GM23248 (cell line): ENCODE measurements around the gene S1PR1. TPM values are rescaled to one million over a fixed set of nuclear protein-coding genes. Genes with fewer than 3 reads are reported as not detected.

Experiments used
- DNase-seq: peaks from one replicate; pipeline ENCODE4 v3.0.0-alpha.2; 2015
- H2AFZ ChIP-seq: fragments of 200-600 bp; sonication (generic); 2 replicates; pipeline ENCODE4 v1.6.1; 2016; ENCODE audit warnings: antibody characterized with exemption
- H3F3A ChIP-seq: fragments of 200-600 bp; sonication (generic); 2 replicates; pipeline ENCODE4 v1.6.1; 2016; ENCODE audit warnings: mild to moderate bottlenecking, antibody characterized with exemption, mixed run types; ENCODE audit not compliant: insufficient read depth
- H3K27ac ChIP-seq: fragments of 200-600 bp; sonication (generic); 2 replicates; pipeline ENCODE4 v1.5.1; 2016; ENCODE audit warnings: mild to moderate bottlenecking
- H3K27me3 ChIP-seq: fragments of 200-600 bp; sonication (generic); replicated peaks from 2 replicates; pipeline ENCODE4 v1.6.1; 2016; ENCODE audit warnings: mild to moderate bottlenecking; ENCODE audit not compliant: insufficient read depth
- H3K36me3 ChIP-seq: fragments of 200-600 bp; sonication (generic); 2 replicates; pipeline ENCODE4 v1.6.1; 2016; ENCODE audit warnings: low read depth, mild to moderate bottlenecking
- H3K4me1 ChIP-seq: fragments of 200-600 bp; sonication (generic); 2 replicates; pipeline ENCODE4 v1.6.1; 2016; ENCODE audit warnings: mild to moderate bottlenecking; ENCODE audit not compliant: insufficient read depth
- H3K4me2 ChIP-seq: fragments of 200-600 bp; sonication (generic); one replicate; pipeline ENCODE4 v1.6.1; 2016; ENCODE audit warnings: mild to moderate bottlenecking; ENCODE audit not compliant: unreplicated experiment
- H3K4me3 ChIP-seq: fragments of 200-600 bp; sonication (generic); 2 replicates; pipeline ENCODE4 v1.5.1; 2016; ENCODE audit warnings: mild to moderate bottlenecking
- H3K79me2 ChIP-seq: fragments of 200-600 bp; sonication (generic); 2 replicates; pipeline ENCODE4 v1.6.1; 2016; ENCODE audit warnings: mild to moderate bottlenecking; ENCODE audit not compliant: insufficient read depth
- H3K9ac ChIP-seq: fragments of 200-600 bp; sonication (generic); 2 replicates; pipeline ENCODE4 v1.6.1; 2016; ENCODE audit warnings: mild to moderate bottlenecking
- H3K9me2 ChIP-seq: fragments of 200-600 bp; sonication (generic); 2 replicates; pipeline ENCODE4 v1.6.1; 2016; ENCODE audit warnings: mixed run types, mild to moderate bottlenecking, moderate library complexity; ENCODE audit not compliant: insufficient read depth
- H3K9me3 ChIP-seq: fragments of 200-600 bp; sonication (generic); one replicate; pipeline ENCODE4 v1.6.1; 2017; ENCODE audit warnings: low read depth
- H4K20me1 ChIP-seq: fragments of 200-600 bp; sonication (generic); 2 replicates; pipeline ENCODE4 v1.6.0; 2016; ENCODE audit not compliant: insufficient read depth
- EZH2 ChIP-seq: fragments of 200-600 bp; sonication (generic); IDR thresholded peaks from 2 replicates; pipeline ENCODE4 v1.6.1; 2018; ENCODE audit warnings: antibody characterized with exemption, mild to moderate bottlenecking; ENCODE audit not compliant: insufficient read depth, poor library complexity, severe bottlenecking
- EZH2phosphoT487 ChIP-seq: fragments of 200-600 bp; sonication (generic); IDR thresholded peaks from 2 replicates; pipeline ENCODE4 v1.6.1; 2018; ENCODE audit warnings: antibody characterized with exemption, moderate library complexity, mild to moderate bottlenecking, low read depth; ENCODE audit not compliant: insufficient read depth
- WGBS, 2 experiments: methylation state at CpG; one replicate each; pipeline ENCODE4 v1.1.6; 2015 to 2017; ENCODE audit warnings: low lambda C conversion rate in 2 of 2, low coverage in 1 of 2; ENCODE audit errors: missing lambda C conversion rate in 2 of 2; 5-methylcytosine and 5-hydroxymethylcytosine counted together
- in situ Hi-C: fragments of 300-500 bp; cut with MboI; formaldehyde crosslinking; loops from 2 replicates; pipeline ENCODE4 v1.15.0; 2020
- polyA plus RNA-seq: library from polyadenylated mRNA; unstranded; fragments of >200 nt; fragmentation: Nextera tagmentation; extraction: Ambion mirVana; gene quantifications from 2 replicates; pipeline ENCODE4 v1.2.1, GENCODE V29; 2016
- total RNA-seq: library from RNA; depleted of rRNA; stranded (reverse); fragments of >200 nt; shearing (Covaris generic); gene quantifications from 2 replicates; pipeline ENCODE4 v1.2.3, GENCODE V29; 2014

S1PR1 gene
- total and polyA plus RNA-seq, 2 experiments from 2014 or later = 44.3 to 48.5 TPM

- no peak overlapping the region for H2AFZ ChIP-seq
- no peak for DNase-seq
- H3K9me2 ChIP-seq = no peaks in the 10 kb centered on the region
- H3K36me3 ChIP-seq = peaks cover 12% of the 10 kb centered on the region
- no peak overlapping the region for H3K4me3 ChIP-seq
- peaks cover 14% of the 10 kb centered on the region for H3F3A ChIP-seq
- H3K4me2 ChIP-seq = peak overlapping the region; percentile 8
- TF ChIP-seq EZH2 (no peak), EZH2phosphoT487 (no peak)
- H3K27me3 ChIP-seq = no peaks in the 10 kb centered on the region
- H3K27ac ChIP-seq = no peak overlapping the region
- H3K9me3 ChIP-seq = no peaks in the 10 kb centered on the region
- H4K20me1 ChIP-seq = no peaks in the 10 kb centered on the region
- in situ Hi-C loops = no loop called here
- H3K79me2 ChIP-seq = peaks cover 36% of the 10 kb centered on the region
- H3K4me1 ChIP-seq = no peaks in the 10 kb centered on the region
- no peak overlapping the region for H3K9ac ChIP-seq
Measured at GRCh38 chr1:101241485-101242225, 4.8 kb downstream of the S1PR1 start.

GRCh38 chr1:101242324-101243050, 5.7 kb downstream of the S1PR1 start:
- in situ Hi-C loops = no loop called here
- H3K4me1 ChIP-seq = no peaks in the 10 kb centered on the region
- no peak overlapping the region for H3K27ac ChIP-seq
- H3K27me3 ChIP-seq = no peaks in the 10 kb centered on the region
- DNase-seq = no peak
- H4K20me1 ChIP-seq = no peaks in the 10 kb centered on the region
- peaks cover 28% of the 10 kb centered on the region for H3K79me2 ChIP-seq
- H3K9me2 ChIP-seq = no peaks in the 10 kb centered on the region
- no peak overlapping the region for H3K9ac ChIP-seq
- no peaks in the 10 kb centered on the region for H3K9me3 ChIP-seq
- whole genome bisulfite sequencing, 2 experiments = 94 to 97% methylated on average over 2 of the region's 2 CpGs
- H3F3A ChIP-seq = peaks cover 7% of the 10 kb centered on the region
- TF ChIP-seq EZH2phosphoT487 (no peak), EZH2 (no peak)
- no peak overlapping the region for H3K4me3 ChIP-seq
- H3K36me3 ChIP-seq = peaks cover 12% of the 10 kb centered on the region
- H2AFZ ChIP-seq = no peak overlapping the region
- H3K4me2 ChIP-seq = no peak overlapping the region

GRCh38 chr1:101243751-101244150, 6.9 kb downstream of the S1PR1 start:
- no peak for DNase-seq
- no peaks in the 10 kb centered on the region for H3K9me3 ChIP-seq
- 61 to 66% methylated on average over 3 of the region's 3 CpGs for WGBS, 2 experiments
- H3K4me1 ChIP-seq = no peaks in the 10 kb centered on the region
- no peak overlapping the region for H3K27ac ChIP-seq
- H3K27me3 ChIP-seq = no peaks in the 10 kb centered on the region
- H3K36me3 ChIP-seq = peaks cover 12% of the 10 kb centered on the region
- TF ChIP-seq EZH2 (no peak), EZH2phosphoT487 (no peak)
- no peak overlapping the region for H3K4me3 ChIP-seq
- H3K9me2 ChIP-seq = no peaks in the 10 kb centered on the region
- peaks cover 5% of the 10 kb centered on the region; the same call in 1 of the 2 replicates for H3F3A ChIP-seq
- H4K20me1 ChIP-seq = no peaks in the 10 kb centered on the region
- H3K79me2 ChIP-seq = peaks cover 27% of the 10 kb centered on the region
- no peak overlapping the region for H3K4me2 ChIP-seq
- in situ Hi-C loops = no loop called here
- no peak overlapping the region for H3K9ac ChIP-seq
- H2AFZ ChIP-seq = no peak overlapping the region

- H3K4me1 ChIP-seq = no peaks in the 10 kb centered on the region
- TF ChIP-seq EZH2phosphoT487 = no peak
- TF ChIP-seq EZH2 = no peak
- in situ Hi-C loops = no loop called here
- H3K27me3 ChIP-seq = no peaks in the 10 kb centered on the region
- H3K36me3 ChIP-seq = peaks cover 12% of the 10 kb centered on the region
- no peak overlapping the region for H2AFZ ChIP-seq
- H3K4me2 ChIP-seq = no peak overlapping the region
- no peaks in the 10 kb centered on the region for H4K20me1 ChIP-seq
- no peak overlapping the region for H3K4me3 ChIP-seq
- 78 to 82% methylated on average over 5 of the region's 5 CpGs for WGBS, 2 experiments
- no peaks in the 10 kb centered on the region for H3K9me3 ChIP-seq
- DNase-seq = no peak
- no peaks in the 10 kb centered on the region for H3K9me2 ChIP-seq
- peaks cover 5% of the 10 kb centered on the region; the same call in 1 of the 2 replicates for H3F3A ChIP-seq
- H3K27ac ChIP-seq = no peak overlapping the region
- H3K9ac ChIP-seq = no peak overlapping the region
- peaks cover 17% of the 10 kb centered on the region for H3K79me2 ChIP-seq
Measured at GRCh38 chr1:101244842-101245241, 8.0 kb downstream of the S1PR1 start.
